SU-DHL-6 (cell line): ENCODE measurements around the gene ANKRD27.

Experiments used
- H2AFZ ChIP-seq: fragments of 200-600 bp; sonication (generic); 2 replicates; pipeline ENCODE4 v1.6.1; 2014; ENCODE audit warnings: low read depth, mild to moderate bottlenecking, moderate library complexity, mixed read lengths, antibody characterized with exemption, low read length; ENCODE audit not compliant: severe bottlenecking
- H3F3A ChIP-seq: fragments of 200-600 bp; shearing (Covaris generic); 2 replicates; pipeline ENCODE4 v1.6.0; 2016; ENCODE audit warnings: antibody characterized with exemption, mild to moderate bottlenecking; ENCODE audit not compliant: insufficient read depth
- H3K27ac ChIP-seq: fragments of 200-600 bp; sonication (generic); 2 replicates; pipeline ENCODE4 v1.5.1; 2016; ENCODE audit warnings: low read depth, mild to moderate bottlenecking, low read length, moderate library complexity, mixed read lengths
- H3K27me3 ChIP-seq: fragments of 200-600 bp; sonication (generic), shearing (Covaris generic); 2 replicates; pipeline ENCODE4 v1.6.0; 2014; ENCODE audit warnings: mild to moderate bottlenecking, low read length
- H3K36me3 ChIP-seq: fragments of 200-600 bp; sonication (generic); 2 replicates; pipeline ENCODE4 v1.6.1; 2014; ENCODE audit warnings: mild to moderate bottlenecking, low read length, mixed read lengths
- H3K4me2 ChIP-seq: fragments of 300-600, 200-600 bp; shearing (Covaris generic), sonication (generic); 2 replicates; pipeline ENCODE4 v1.6.0; 2014; ENCODE audit warnings: low read length, low read depth, mild to moderate bottlenecking; ENCODE audit not compliant: poor library complexity, severe bottlenecking
- H3K4me3 ChIP-seq: fragments of 200-600 bp; sonication (generic); 2 replicates; pipeline ENCODE4 v1.5.1; 2014; ENCODE audit warnings: antibody characterized with exemption, low read length, mild to moderate bottlenecking, mixed read lengths; ENCODE audit not compliant: insufficient read depth, poor library complexity, severe bottlenecking
- H3K79me2 ChIP-seq: fragments of 200-600 bp; sonication (generic); 2 replicates; pipeline ENCODE4 v1.6.1; 2014; ENCODE audit warnings: mild to moderate bottlenecking, low read length, moderate library complexity; ENCODE audit not compliant: insufficient read depth
- H3K9ac ChIP-seq: fragments of 200-600 bp; sonication (generic); 2 replicates; pipeline ENCODE4 v1.7.0; 2014; ENCODE audit warnings: mild to moderate bottlenecking, low read length
- H3K9me2 ChIP-seq: fragments of 200-600 bp; sonication (generic); replicated peaks from 2 replicates; pipeline ENCODE4 v1.6.1; 2014; ENCODE audit warnings: low read length; ENCODE audit not compliant: insufficient read depth
- H3K9me3 ChIP-seq: fragments of 200-600 bp; sonication (generic); 2 replicates; pipeline ENCODE4 v1.6.1; 2014; ENCODE audit warnings: low read length, mixed read lengths; ENCODE audit not compliant: insufficient read depth
- H4K20me1 ChIP-seq: fragments of 200-600 bp; sonication (generic); 2 replicates; pipeline ENCODE4 v1.6.1; 2014; ENCODE audit warnings: low read depth, mild to moderate bottlenecking, antibody characterized with exemption, low read length, moderate library complexity, mixed read lengths
- EZH2phosphoT487 ChIP-seq: fragments of 200-600 bp; sonication (generic), shearing (Covaris generic); conservative IDR thresholded peaks from 2 replicates; pipeline ENCODE4 v1.6.1; 2018; ENCODE audit warnings: mild to moderate bottlenecking, antibody characterized with exemption, low read length, moderate library complexity, mixed read lengths
- TF ChIP-seq, protein P1 (sequence below): fragments of 200-600 bp; sonication (generic); IDR thresholded peaks from one replicate; pipeline ENCODE4 v1.5.1; 2017; ENCODE audit warnings: antibody characterized with exemption, mild to moderate bottlenecking, low read length, moderate library complexity; ENCODE audit not compliant: insufficient read depth, poor library complexity, severe bottlenecking

Gene ANKRD27

GRCh38 chr19:32631381-32631780, 43.6 kb downstream of the ANKRD27 start:
- H3K27me3 ChIP-seq: no peaks in the 10 kb centered on the region
- H4K20me1 ChIP-seq: no peaks in the 10 kb centered on the region
- H3K79me2 ChIP-seq: no peaks in the 10 kb centered on the region
- no peaks in the 10 kb centered on the region for H3K9me2 ChIP-seq
- H3K9ac ChIP-seq: no peak overlapping the region
- H3K4me2 ChIP-seq: no peak overlapping the region
- no peaks in the 10 kb centered on the region for H3F3A ChIP-seq
- no peaks in the 10 kb centered on the region for H3K36me3 ChIP-seq
- no peak overlapping the region for H3K27ac ChIP-seq
- no peaks in the 10 kb centered on the region for H3K9me3 ChIP-seq
- TF ChIP-seq EZH2phosphoT487: no peak
- TF ChIP-seq, protein P1, sequence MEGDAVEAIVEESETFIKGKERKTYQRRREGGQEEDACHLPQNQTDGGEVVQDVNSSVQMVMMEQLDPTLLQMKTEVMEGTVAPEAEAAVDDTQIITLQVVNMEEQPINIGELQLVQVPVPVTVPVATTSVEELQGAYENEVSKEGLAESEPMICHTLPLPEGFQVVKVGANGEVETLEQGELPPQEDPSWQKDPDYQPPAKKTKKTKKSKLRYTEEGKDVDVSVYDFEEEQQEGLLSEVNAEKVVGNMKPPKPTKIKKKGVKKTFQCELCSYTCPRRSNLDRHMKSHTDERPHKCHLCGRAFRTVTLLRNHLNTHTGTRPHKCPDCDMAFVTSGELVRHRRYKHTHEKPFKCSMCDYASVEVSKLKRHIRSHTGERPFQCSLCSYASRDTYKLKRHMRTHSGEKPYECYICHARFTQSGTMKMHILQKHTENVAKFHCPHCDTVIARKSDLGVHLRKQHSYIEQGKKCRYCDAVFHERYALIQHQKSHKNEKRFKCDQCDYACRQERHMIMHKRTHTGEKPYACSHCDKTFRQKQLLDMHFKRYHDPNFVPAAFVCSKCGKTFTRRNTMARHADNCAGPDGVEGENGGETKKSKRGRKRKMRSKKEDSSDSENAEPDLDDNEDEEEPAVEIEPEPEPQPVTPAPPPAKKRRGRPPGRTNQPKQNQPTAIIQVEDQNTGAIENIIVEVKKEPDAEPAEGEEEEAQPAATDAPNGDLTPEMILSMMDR: no peak
- no peak overlapping the region for H3K4me3 ChIP-seq
- no peak overlapping the region for H2AFZ ChIP-seq

- Histone ChIP-seq H3K27me3 (no peaks in the 10 kb centered on the region), H3F3A (no peaks in the 10 kb centered on the region), H3K9me2 (no peaks in the 10 kb centered on the region), H3K9ac (no peak overlapping the region), H3K9me3 (no peaks in the 10 kb centered on the region), H3K27ac (no peak overlapping the region), H2AFZ (no peak overlapping the region), H4K20me1 (no peaks in the 10 kb centered on the region), H3K36me3 (no peaks in the 10 kb centered on the region; the same call in 1 of the 2 replicates), H3K4me2 (no peak overlapping the region), H3K4me3 (no peak overlapping the region), H3K79me2 (no peaks in the 10 kb centered on the region)
- TF ChIP-seq, protein P1: no peak
- TF ChIP-seq EZH2phosphoT487: no peak
Measured at GRCh38 chr19:32630338-32630737, 44.6 kb downstream of the ANKRD27 start.

- Histone ChIP-seq H3K4me2 (no peak overlapping the region), H3K9ac (no peak overlapping the region), H3K9me2 (no peaks in the 10 kb centered on the region), H3F3A (no peaks in the 10 kb centered on the region), H3K4me3 (no peak overlapping the region), H2AFZ (no peak overlapping the region), H3K36me3 (no peaks in the 10 kb centered on the region; the same call in 1 of the 2 replicates), H3K79me2 (no peaks in the 10 kb centered on the region), H3K9me3 (no peaks in the 10 kb centered on the region), H3K27me3 (no peaks in the 10 kb centered on the region), H3K27ac (no peak overlapping the region), H4K20me1 (no peaks in the 10 kb centered on the region)
- TF ChIP-seq, protein P1: no peak
- TF ChIP-seq EZH2phosphoT487: no peak
Measured at GRCh38 chr19:32627714-32628270, 47.2 kb downstream of the ANKRD27 start.
